Measurements from ENCODE around the gene STMP1.

DNA sequence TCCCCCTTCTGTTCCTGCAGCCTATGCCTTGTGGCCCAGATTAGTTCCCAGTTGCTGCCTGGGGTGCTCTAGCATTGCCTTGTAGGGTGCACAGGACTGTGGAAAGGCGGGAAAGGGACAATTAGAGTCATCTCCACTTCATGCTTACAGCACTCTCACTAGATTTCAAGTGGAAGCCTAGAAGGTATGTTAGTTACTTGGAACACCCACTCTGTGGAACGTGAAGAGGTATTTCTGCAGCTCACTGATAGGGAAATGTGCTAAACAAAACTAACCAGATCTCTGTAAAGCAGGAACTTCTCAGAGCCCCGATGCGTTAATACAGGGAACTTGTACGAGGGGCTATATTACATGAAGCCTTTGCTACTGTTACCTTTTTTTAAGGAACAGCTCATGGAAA is 19.4 kb downstream of the STMP1 start:
- TF ChIP-seq, protein P1, sequence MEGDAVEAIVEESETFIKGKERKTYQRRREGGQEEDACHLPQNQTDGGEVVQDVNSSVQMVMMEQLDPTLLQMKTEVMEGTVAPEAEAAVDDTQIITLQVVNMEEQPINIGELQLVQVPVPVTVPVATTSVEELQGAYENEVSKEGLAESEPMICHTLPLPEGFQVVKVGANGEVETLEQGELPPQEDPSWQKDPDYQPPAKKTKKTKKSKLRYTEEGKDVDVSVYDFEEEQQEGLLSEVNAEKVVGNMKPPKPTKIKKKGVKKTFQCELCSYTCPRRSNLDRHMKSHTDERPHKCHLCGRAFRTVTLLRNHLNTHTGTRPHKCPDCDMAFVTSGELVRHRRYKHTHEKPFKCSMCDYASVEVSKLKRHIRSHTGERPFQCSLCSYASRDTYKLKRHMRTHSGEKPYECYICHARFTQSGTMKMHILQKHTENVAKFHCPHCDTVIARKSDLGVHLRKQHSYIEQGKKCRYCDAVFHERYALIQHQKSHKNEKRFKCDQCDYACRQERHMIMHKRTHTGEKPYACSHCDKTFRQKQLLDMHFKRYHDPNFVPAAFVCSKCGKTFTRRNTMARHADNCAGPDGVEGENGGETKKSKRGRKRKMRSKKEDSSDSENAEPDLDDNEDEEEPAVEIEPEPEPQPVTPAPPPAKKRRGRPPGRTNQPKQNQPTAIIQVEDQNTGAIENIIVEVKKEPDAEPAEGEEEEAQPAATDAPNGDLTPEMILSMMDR (IDR thresholded peaks at IDR 0.05): no peak
- no peak for TF ChIP-seq POLR2A (IDR thresholded peaks at IDR 0.05)

Data from uterus (tissue), 2 donors.